ENCODE measurements around the gene INHBC.
"Not testable (repeated sequence)": the region's sequence is repeated elsewhere in the genome, so short reads cannot be mapped to it uniquely, and the experiment has no call there.

The INHBC gene

GRCh38 chr12:57488402-57489156, 54.0 kb downstream of the INHBC start:
- no peak for DNase-seq

GRCh38 chr12:57489157-57489641, 54.6 kb downstream of the INHBC start:
- DNase-seq = no peak

DNA sequence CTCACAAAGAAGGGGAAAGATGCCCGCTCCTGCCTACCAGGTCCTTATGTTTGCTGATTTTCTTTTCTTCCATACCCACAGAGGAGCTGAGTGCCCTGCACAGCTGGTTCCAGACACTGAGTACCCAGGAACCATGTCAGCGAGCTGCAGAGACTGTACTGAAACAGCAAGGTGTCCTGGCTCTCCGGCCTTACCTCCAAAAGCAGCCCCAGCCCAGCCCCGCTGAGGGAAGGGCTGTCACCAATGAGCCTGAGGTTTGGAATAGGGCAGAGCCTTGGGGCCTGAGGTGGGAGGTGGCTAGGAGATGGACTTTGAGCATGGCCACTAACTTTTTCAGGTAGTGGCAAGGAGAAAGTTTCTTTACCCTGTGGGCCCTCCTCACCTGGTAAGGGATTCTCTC, 55.5 kb downstream of the INHBC start:
- no peak for DNase-seq

GRCh38 chr12:57491393-57492280, 57.1 kb downstream of the INHBC start:
- no peak for DNase-seq

DNA sequence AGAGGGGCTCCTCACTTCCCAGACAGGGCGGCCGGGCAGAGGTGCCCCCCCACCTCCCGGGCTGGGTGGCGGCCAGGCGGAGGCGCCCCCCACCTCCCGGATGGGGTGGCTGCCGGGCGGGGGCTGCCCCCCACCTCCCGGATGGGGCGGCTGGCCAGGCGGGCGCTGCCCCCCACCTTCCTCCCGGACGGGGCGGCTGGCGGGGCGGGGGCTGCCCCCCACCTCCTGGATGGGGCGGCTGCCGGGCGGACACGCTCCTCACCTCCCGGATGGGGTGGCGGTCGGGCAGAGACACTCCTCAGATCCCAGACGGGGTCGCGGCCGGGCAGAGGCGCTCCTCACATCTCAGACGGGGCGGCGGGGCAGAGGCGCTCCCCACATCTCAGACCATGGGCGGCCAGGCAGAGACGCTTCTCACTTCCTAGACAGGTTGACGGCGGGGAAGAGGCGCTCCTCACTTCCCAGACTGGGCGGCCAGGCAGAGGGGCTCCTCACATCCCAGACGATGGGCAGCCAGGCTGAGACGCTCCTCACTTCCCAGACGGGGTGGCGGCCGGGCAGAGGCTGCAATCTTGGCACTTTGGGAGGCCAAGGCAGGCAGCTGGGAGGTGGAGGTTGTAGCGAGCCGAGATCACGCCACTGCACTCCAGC, 60.6 kb downstream of the INHBC start:
- not testable (repeated sequence) for DNase-seq

DNA sequence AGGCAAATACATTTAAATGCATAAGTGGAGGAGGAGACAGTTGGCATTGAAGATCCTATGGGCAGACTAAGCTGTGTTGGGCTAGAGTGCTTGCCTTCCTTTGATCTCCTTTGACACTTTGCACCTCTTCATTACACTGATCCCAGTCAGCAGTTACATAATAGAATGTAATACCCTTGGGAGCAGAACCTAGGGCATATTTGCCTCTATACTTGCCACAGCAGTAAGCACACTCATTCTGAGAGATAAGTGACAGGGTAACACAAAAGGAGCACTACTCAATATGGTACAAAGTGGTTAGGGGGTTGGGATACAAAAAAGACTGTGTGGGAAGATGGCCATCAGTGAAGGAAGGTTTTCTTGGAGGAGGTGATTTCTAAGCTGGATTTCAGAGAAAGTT, 62.2 kb downstream of the INHBC start:
- DNase-seq = no peak

DNA sequence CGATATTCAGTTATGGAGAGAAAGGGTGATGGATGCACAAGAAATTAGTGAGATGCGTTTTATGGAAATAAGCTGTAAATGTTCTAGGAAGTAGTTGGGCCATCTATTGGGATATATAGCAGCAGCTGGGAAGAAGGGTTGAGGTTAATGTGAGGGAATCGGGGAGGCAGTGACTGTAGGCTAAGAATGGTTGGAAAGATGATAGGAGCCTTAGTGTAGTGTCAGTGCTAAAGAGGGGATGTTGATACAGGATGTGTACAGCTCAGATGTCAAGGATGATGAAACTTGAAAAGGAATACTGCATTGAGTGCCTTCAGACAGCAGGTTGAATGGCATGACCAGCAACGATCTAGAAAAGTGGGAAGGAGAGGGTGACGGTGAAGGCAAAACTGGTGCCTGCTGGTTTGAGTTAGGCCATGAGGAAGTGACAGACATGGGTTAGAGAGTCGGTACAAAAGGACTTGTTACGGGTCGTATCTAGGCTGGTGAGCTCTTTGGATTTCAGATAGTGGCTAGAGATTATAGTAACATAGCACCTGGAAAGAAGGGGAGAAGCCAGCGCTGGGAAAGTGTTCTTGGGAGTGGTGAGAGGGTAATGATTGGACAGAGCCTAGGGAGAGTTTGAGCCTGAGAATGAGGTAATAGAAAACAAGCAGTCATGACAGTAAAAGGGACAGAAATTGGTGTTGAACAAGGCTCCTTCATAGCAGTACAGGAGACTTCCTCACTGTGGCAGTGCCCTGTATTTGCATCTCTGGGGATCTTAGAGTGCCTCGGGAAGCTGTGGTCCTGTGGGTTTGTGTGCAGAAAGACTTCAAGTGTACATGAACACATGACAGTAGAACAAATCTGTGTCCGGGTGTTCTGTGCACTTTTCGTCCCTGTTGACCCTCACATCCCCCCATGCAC, 62.9 kb downstream of the INHBC start:
- no peak for DNase-seq

GRCh38 chr12:57498132-57498502, 63.5 kb downstream of the INHBC start:
- no peak for DNase-seq

DNA sequence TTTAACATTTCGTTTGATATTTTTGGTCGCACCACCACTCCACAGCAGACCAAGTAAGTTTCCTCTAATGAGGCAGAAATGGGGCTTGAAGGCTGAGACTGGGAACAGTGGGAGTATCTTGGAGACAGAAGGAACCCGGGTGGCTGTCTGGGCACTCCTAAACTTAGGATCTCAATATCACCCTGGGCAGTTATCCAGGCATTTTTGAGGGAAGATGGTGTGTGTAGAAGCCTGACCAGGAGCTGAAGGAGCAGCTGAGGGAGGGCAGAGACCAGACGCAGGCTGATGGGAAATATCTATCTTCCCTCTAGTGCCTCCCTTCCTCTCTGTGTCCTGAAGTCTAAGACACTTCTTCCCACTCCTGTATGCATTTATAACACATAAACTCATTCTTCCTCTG, 64.0 kb downstream of the INHBC start:
- DNase-seq = no peak

GRCh38 chr12:57500213-57500612, 65.6 kb downstream of the INHBC start:
- DNase-seq = no peak

Measured in activated CD4-positive, alpha-beta T cell treated with anti-CD3 and anti-CD28 coated beads for 1 hour (primary cell).